Mucosa of descending colon (tissue), 3 donors: ENCODE data around the gene MASP1. TPM values are rescaled to one million over a fixed set of nuclear protein-coding genes. Genes with fewer than 3 reads are reported as not detected.

ENCODE experiments used
- ATAC-seq: fragments of 200-7000 bp; cut with Tn5 transposase; one replicate; pipeline ENCODE4 v1.9.1; 2020; ENCODE audit warnings: mild to moderate bottlenecking, moderate library complexity
- DNase-seq, 3 donors: peaks; one replicate each; pipeline ENCODE4 v3.0.0-alpha.2; 2020
- H3K36me3 ChIP-seq: fragments of 200-600 bp; one replicate; pipeline ENCODE4 v1.8.0; 2021; ENCODE audit warnings: low read depth, mild to moderate bottlenecking
- H3K4me1 ChIP-seq: fragments of 200-600 bp; one replicate; pipeline ENCODE4 v1.8.0; 2021; ENCODE audit warnings: low read depth, mild to moderate bottlenecking
- H3K4me3 ChIP-seq: fragments of 200-600 bp; one replicate; pipeline ENCODE4 v1.8.0; 2021; ENCODE audit warnings: mild to moderate bottlenecking
- H3K9me3 ChIP-seq: fragments of 200-600 bp; one replicate; pipeline ENCODE4 v1.8.0; 2021; ENCODE audit warnings: mild to moderate bottlenecking
- intact Hi-C, 2 donors: fragments of 100-400 bp; cut with DNase I in 1 of 2; cut with micrococcal nuclease in 1 of 2; formaldehyde crosslinking; loops; one replicate each; pipeline versions ENCODE4 v1.11.0 to v1.11.1; 2022; cut with DNase I, micrococcal nuclease
- total RNA-seq, 3 donors: library from RNA; stranded (reverse); fragmentation: NEBNext Ultra II Directional in 2 of 3; extraction: Animal tissue kit (Norgen Biotek cat#: 25700) in 2 of 3; gene quantifications; one replicate each; pipeline versions ENCODE4 v1.2.1 to v1.2.4, GENCODE V29; 2021 to 2023
- TF ChIP-seq, protein P1 (sequence below): fragments of 200-600 bp; IDR thresholded peaks from one replicate; pipeline ENCODE4 v1.8.0; 2022; ENCODE audit warnings: antibody characterized with exemption, mild to moderate bottlenecking
- donor health status: DM: no; HTN: no; CAD: no; lungs with moderate emphysema.
- donor health status: DM: no; HTN: no; CAD: no.
- donor health status: DM: no; HTN: yes; CAD: no.

The MASP1 gene
- total RNA-seq, 3 donors from 2014 or later, result 4.5 to 70.1 (median 9.7) TPM

DNA sequence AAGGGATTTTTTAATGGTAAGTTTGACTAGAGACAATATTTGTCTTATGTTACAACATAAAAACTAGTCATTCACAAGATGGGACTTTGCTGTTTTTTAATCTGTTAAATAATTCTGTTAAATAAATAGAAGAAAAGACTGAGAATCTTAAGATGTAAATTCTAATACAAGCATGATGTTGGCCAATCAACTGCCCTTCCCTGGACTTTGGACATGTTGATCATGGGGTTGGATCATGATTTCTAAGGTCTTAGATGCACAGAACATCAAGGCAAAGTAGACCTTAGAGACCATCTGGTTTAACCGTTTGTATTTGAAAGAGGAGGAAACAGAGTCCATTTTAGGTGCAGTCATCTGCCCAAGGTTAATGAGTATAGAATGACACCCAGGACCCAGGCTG lies 10.9 kb downstream of the MASP1 start:
- H3K36me3 ChIP-seq, result no peaks in the 10 kb centered on the region
- intact Hi-C loops, result no loop called here
- no peaks in the 10 kb centered on the region for H3K4me1 ChIP-seq
- DNase-seq (no peak), ATAC-seq (no peak)
- TF ChIP-seq, protein P1, sequence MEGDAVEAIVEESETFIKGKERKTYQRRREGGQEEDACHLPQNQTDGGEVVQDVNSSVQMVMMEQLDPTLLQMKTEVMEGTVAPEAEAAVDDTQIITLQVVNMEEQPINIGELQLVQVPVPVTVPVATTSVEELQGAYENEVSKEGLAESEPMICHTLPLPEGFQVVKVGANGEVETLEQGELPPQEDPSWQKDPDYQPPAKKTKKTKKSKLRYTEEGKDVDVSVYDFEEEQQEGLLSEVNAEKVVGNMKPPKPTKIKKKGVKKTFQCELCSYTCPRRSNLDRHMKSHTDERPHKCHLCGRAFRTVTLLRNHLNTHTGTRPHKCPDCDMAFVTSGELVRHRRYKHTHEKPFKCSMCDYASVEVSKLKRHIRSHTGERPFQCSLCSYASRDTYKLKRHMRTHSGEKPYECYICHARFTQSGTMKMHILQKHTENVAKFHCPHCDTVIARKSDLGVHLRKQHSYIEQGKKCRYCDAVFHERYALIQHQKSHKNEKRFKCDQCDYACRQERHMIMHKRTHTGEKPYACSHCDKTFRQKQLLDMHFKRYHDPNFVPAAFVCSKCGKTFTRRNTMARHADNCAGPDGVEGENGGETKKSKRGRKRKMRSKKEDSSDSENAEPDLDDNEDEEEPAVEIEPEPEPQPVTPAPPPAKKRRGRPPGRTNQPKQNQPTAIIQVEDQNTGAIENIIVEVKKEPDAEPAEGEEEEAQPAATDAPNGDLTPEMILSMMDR, result no peak
- no peaks in the 10 kb centered on the region for H3K9me3 ChIP-seq
- H3K4me3 ChIP-seq, result no peak overlapping the region

- TF ChIP-seq, protein P1, result no peak
- H3K4me1 ChIP-seq, result no peaks in the 10 kb centered on the region
- no peak for DNase-seq
- ATAC-seq, result no peak
- intact Hi-C loops, result no loop called here
- H3K9me3 ChIP-seq, result no peaks in the 10 kb centered on the region
- H3K4me3 ChIP-seq, result no peak overlapping the region
- H3K36me3 ChIP-seq, result no peaks in the 10 kb centered on the region
These were observed 14.4 kb downstream of the MASP1 start for GRCh38 chr3:187277129-187277462.

DNA sequence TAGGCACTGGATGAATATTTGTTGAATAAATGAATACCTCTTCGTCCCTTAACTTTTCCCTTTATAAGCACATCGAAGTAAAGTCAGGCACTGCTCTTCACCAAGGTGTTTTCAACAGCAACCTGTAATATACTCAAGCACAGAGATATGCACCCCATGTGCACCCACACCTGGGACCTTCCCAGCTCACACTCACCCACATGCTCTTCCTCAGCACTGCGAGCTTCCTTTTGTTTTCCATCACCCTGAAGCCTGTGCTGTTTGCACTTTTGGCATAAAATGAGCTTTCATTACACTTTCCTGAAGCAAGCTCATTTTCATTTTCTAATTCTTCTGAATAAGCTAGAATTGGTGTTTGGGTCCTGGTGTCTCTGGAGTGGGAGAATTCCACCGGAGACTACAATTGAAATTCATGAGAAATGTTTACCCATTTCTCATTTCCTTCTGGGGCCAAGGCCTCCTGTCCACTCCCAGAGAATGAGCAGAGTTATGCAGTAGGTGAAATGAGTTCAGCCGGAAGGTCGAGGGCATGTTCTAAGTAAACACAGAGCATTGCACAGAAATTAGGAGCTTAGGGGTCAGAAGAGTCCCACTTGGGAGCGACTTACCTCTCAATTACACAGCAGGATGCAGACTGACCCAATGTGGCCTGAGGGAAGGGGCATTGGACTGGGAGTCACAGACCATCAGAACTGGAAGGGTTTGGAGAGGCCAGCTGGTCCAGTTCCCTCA lies 15.0 kb downstream of the MASP1 start:
- H3K4me3 ChIP-seq, result no peak overlapping the region
- ATAC-seq (no peak), DNase-seq (no peak)
- no peaks in the 10 kb centered on the region for H3K9me3 ChIP-seq
- no peaks in the 10 kb centered on the region for H3K4me1 ChIP-seq
- no peaks in the 10 kb centered on the region for H3K36me3 ChIP-seq
- intact Hi-C loops, result no loop called here
- TF ChIP-seq, protein P1, result no peak

DNA sequence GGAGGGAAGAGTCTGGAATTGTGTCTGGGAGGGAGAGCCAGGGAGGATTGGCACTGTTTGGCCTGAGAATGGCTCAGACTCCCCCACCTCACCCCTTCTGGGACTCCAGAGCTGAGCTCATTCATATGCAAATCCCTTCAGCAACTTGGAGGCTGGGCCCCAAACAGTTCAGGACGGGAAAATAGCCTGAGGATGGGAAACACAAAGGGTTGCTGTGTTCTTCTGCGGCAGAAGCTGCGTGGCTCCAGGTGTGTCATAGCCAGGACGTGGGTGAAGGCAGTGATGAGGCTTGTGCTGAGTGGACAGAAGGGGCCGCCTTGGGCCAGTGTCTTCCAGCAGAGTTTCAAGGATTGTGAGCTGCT lies 16.6 kb downstream of the MASP1 start:
- intact Hi-C loops, result no loop called here
- no peaks in the 10 kb centered on the region for H3K36me3 ChIP-seq
- no peak overlapping the region for H3K4me3 ChIP-seq
- DNase-seq (no peak), ATAC-seq (no peak)
- H3K4me1 ChIP-seq, result no peaks in the 10 kb centered on the region
- no peaks in the 10 kb centered on the region for H3K9me3 ChIP-seq
- TF ChIP-seq, protein P1, result no peak

GRCh38 chr3:187274315-187274976 lies 17.1 kb downstream of the MASP1 start:
- TF ChIP-seq, protein P1, result no peak
- H3K36me3 ChIP-seq, result no peaks in the 10 kb centered on the region
- ATAC-seq, result no peak

More at GRCh38 chr3:187274315-187274976, 17.1 kb downstream of the MASP1 start:
- no peak for DNase-seq
- Histone ChIP-seq H3K9me3 (peaks cover 3% of the 10 kb centered on the region), H3K4me3 (no peak overlapping the region), H3K4me1 (no peaks in the 10 kb centered on the region)
- intact Hi-C loops, result no loop called here
